ENCODE measurements around the gene FBXL16. TPM values are rescaled to one million over a fixed set of nuclear protein-coding genes. Genes with fewer than 3 reads are reported as not detected.

FBXL16 gene
- total and polyA plus RNA-seq, 9 of the 15 experiments (the other 6 are each of a cell fraction or from before 2014, with no cell fraction given): 0.21 to 8.2 (median 1.7) TPM

- no peak for TF ChIP-seq MBD1 (CRISPR knock-in tag; IDR thresholded peaks at IDR 0.05)
- 0 out of 2 replicates have a peak, but pooled peaks have one; percentile 14 for TF ChIP-seq JUN (IDR thresholded peaks at IDR 0.05; ENCODE audit: borderline replicate concordance, low read depth, low read length)
- TF ChIP-seq JUN (CRISPR knock-in tag; IDR thresholded peaks at IDR 0.05; ENCODE audit: borderline replicate concordance): no peak
- no peak for TF ChIP-seq TFAM (CRISPR knock-in tag; conservative IDR thresholded peaks at IDR 0.05)
- no peak for TF ChIP-seq POLR2AphosphoS2 (IDR thresholded peaks at IDR 0.05; ENCODE audit: low read length)
- TF ChIP-seq STAT5B (CRISPR knock-in tag; IDR thresholded peaks at IDR 0.05): no peak
- 0 out of 2 replicates have a peak, but pooled peaks have one; percentile 32 for TF ChIP-seq ZBTB2 (IDR thresholded peaks at IDR 0.05)
- peak; percentile 25; the same call in 1 of the 2 replicates for TF ChIP-seq CREB1 (IDR thresholded peaks at IDR 0.05)
- no peak; the same call in 1 of the 2 replicates for TF ChIP-seq CREB1 (CRISPR knock-in tag; IDR thresholded peaks at IDR 0.05)
- TF ChIP-seq SP2 (IDR thresholded peaks at IDR 0.05; ENCODE audit: extremely low read depth, low read depth, low read length, poor library complexity, severe bottlenecking): no peak
- TF ChIP-seq ZBTB9 (CRISPR knock-in tag; IDR thresholded peaks at IDR 0.05): peak; percentile 94
- no peak for TF ChIP-seq XRCC3 (IDR thresholded peaks at IDR 0.05)
- no peak for TF ChIP-seq NBN (IDR thresholded peaks at IDR 0.05; ENCODE audit: low read depth)
- peak; percentile 55; the same call in 1 of the 2 replicates for TF ChIP-seq EP400 (IDR thresholded peaks at IDR 0.05)
- TF ChIP-seq ATF7 (IDR thresholded peaks at IDR 0.05): 0 out of 2 replicates have a peak, but pooled peaks have one; percentile 13
- TF ChIP-seq STAT6 (CRISPR knock-in tag; IDR thresholded peaks at IDR 0.05): no peak
- peak; percentile 14 for TF ChIP-seq RBM22 (IDR thresholded peaks at IDR 0.05; ENCODE audit: low read depth, low read length, poor library complexity, severe bottlenecking)
- peak; percentile 54; the same call in 1 of the 2 replicates for TF ChIP-seq ZBTB7A (IDR thresholded peaks at IDR 0.05; ENCODE audit: borderline replicate concordance, control insufficient read depth, low read depth, low read length)
- TF ChIP-seq CXXC5 (CRISPR knock-in tag; IDR thresholded peaks at IDR 0.05): peak; percentile 81
Measured at GRCh38 chr16:728131-728889, 22.7 kb upstream of the FBXL16 start (continued).

Measured in K562 (cell line).